Omental fat pad (tissue), 4 donors: ENCODE results near the gene FIZ1. TPM values are rescaled to one million over a fixed set of nuclear protein-coding genes. Genes with fewer than 3 reads are reported as not detected.
A peak's percentile ranks its signal among the peaks of the same experiment; 100 is the strongest.
"Not testable (repeated sequence)": the region's sequence is repeated elsewhere in the genome, so short reads cannot be mapped to it uniquely, and the experiment has no call there.

Source experiments
- ATAC-seq: fragments of 150-250 bp; one replicate; pipeline ENCODE4 v1.9.1; 2016; ENCODE audit warnings: mild to moderate bottlenecking, moderate library complexity; ENCODE audit not compliant: low FRiP score
- DNase-seq: peaks from one replicate; pipeline ENCODE4 v3.0.0-alpha.2; 2019; ENCODE audit warnings: low spot score
- total RNA-seq, 4 donors: library from RNA; depleted of rRNA; stranded (reverse); fragments of >200 nt; gene quantifications; one replicate each; pipeline ENCODE4 v1.1.0, GENCODE V29; 2016
- TF ChIP-seq, protein P1 (sequence below), 3 donors: fragments of 450-650 bp; IDR thresholded peaks; one replicate each; pipeline ENCODE4 v1.5.1; 2016 to 2017; ENCODE audit warnings: antibody characterized with exemption in 3 of 3, mild to moderate bottlenecking in 3 of 3, moderate library complexity in 2 of 3

The FIZ1 gene
- total RNA-seq, 4 donors from 2014 or later, result 4.2 to 7.1 (median 5.0) TPM

DNA sequence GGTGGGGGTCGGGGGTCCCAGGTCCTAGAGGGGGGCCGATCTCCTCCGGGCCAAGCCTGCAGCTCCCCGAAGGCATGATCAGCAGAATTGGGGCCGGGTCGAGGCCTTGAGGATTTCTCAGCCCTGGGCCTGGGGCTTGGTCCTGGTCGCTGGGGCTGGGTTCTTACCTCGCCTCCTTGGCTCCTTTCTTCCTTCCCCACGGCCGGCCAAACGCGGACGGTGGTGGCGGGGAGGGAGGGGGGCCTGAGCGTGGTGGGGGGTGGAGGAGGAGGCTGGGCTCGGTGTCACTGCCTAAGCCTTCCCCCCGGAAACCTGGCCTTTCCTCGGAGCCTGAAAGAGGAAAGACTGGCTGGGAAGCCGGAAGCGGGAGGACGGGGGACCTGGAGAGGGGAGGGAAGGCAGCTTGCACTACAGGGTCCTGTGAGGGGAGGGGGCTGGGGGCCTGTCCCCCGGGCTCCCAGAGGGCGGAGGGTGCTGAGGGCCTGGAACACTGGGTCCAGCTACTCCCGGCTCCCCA lies 18.6 kb downstream of the FIZ1 start, which contains the start of gene ZNF579:
Gene ZNF579, minus strand, starts transcription at position 221 of the 517 bp plus-strand sequence. CDS start 1,209 bp downstream, outside the sequence.
- ATAC-seq, result peak; percentile 74
- TF ChIP-seq, protein P1, sequence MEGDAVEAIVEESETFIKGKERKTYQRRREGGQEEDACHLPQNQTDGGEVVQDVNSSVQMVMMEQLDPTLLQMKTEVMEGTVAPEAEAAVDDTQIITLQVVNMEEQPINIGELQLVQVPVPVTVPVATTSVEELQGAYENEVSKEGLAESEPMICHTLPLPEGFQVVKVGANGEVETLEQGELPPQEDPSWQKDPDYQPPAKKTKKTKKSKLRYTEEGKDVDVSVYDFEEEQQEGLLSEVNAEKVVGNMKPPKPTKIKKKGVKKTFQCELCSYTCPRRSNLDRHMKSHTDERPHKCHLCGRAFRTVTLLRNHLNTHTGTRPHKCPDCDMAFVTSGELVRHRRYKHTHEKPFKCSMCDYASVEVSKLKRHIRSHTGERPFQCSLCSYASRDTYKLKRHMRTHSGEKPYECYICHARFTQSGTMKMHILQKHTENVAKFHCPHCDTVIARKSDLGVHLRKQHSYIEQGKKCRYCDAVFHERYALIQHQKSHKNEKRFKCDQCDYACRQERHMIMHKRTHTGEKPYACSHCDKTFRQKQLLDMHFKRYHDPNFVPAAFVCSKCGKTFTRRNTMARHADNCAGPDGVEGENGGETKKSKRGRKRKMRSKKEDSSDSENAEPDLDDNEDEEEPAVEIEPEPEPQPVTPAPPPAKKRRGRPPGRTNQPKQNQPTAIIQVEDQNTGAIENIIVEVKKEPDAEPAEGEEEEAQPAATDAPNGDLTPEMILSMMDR (IDR thresholded peaks at IDR 0.05), result no peak
- DNase-seq, result peak; percentile 56

DNA sequence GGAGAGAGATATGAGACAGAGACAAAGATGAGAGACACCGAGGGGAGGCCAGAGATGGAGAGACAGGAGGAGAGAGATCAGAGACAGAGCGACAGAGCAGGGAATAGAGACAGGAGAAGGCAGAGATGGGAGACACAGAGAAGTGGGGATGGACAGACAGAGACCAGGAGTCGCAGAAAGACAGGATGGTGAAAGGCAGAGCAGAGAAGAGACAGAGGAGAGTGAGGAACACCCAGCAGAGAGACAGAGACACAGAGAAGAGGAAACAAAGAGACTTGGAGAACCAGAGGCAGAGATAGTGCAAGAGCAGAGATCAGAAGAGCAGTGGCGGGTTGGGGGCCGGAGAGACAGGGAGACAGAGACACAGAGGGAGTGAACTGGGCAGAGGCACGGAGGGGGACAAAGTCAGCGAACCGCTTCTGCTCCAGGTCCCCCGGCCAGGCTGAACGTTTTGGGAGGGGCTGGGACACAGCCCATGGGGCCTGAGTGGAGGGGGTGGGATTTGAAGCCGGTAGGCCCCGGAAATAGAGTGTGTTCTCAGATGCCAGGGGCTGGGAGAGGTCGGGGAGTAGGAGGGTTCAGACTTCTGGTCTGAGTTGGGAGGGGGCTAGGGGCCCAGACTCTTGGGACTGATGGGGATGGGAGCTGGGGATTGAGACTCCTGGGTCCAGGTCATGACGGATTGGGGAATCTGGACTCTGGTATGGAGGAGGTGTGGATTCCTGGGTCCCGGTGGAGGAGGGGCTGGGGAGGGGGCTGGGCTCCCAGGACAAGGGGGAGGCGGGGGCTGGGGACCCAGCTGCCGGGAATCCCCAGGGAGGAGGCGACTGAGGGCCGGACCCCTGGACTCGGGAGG lies 19.3 kb downstream of the FIZ1 start:
- DNase-seq (no peak), ATAC-seq (peak; percentile 41)

DNA sequence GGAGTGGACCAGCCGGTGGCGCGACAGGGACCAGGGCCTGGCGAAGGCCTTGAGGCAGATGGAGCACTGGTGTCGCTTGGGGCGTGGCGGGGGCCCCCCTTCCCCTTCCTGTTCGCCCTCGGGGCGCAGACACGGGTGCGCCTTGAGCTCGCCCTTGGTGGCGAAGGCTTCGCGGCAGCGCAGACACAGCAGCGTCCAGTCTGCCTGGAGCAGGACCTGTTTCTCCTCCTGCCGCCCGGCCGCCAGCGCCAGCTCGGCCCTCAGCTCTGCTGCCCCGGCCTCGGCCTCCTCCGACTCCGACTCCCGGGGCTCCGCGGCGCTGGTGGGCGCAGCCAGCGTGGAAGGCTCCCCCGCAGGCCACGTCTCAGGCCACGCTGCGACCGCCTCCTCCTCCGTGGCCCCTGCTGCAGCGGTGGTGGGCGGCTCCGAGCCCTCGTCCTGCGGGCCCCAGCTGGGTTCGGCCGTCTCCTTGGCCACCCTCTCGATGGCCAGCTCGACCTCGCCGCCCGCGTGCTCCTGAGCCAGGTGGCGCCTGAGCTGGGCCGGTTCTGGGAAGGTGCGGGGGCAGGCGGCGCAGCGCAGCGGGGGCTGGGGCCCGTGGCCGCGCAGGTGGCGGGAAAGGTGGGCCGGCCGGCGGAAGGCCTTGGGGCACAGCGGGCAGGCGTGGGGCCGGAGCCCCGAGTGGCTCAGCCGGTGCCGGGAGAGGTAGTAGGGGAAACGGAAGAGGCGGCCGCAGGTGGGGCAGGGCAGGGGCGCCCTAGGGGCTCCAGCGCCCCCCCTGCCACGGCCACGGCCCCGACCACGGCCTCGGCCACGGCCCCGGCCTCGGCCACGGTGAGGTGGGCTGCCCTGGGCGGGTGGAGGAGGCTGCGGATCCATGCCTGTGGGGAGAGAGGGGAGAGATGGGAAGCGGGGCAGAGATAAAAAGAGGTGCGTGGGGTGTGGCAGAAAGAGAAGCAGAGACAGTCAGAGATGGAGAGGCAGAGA lies 20.3 kb downstream of the FIZ1 start:
- TF ChIP-seq, protein P1 (IDR thresholded peaks at IDR 0.05), result no peak
- ATAC-seq, result no peak

More for the DNA sequence above, 19.3 kb downstream of the FIZ1 start:
- TF ChIP-seq, protein P1 (IDR thresholded peaks at IDR 0.05), result no peak

DNA sequence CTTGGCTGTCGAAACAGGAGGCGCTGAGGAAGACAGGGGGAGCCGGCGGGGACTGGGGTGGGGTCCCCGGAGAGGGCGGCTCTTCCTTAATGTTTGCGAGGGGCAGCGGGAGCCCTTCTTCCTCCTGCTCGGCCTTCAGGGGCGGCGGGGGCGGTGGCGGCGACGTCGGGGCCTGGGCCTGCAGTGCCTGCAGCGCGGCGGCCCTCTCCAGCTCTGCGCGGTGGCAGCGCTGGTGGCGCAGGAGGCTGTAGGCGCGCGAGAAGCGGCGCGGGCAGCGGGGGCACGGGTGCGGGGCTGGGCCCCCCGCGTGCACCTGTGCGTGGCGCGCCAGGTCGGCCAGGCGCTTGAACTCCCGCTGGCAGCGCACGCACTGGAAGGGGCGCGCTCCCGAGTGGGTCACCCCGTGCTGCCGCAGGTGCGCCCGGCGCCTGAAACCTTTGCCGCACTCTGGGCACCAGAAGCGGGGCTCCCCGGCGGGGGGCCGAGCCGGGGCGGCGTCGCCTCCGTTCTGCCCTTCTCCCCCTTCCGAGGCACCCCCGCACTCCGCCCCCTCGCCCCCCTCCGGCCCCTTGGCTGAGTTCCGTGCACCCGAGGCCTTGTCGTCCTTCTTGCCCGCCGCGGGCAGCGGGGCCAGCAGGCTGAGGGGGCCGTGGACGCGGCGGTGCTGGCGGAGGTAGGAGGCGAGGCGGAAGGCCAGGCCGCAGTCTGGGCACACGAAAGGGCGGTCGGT lies 21.1 kb downstream of the FIZ1 start:
- TF ChIP-seq, protein P1 (IDR thresholded peaks at IDR 0.05), result no peak
- ATAC-seq (no peak), DNase-seq (no peak)

More for the DNA sequence above, 20.3 kb downstream of the FIZ1 start:
- DNase-seq, result no peak

DNA sequence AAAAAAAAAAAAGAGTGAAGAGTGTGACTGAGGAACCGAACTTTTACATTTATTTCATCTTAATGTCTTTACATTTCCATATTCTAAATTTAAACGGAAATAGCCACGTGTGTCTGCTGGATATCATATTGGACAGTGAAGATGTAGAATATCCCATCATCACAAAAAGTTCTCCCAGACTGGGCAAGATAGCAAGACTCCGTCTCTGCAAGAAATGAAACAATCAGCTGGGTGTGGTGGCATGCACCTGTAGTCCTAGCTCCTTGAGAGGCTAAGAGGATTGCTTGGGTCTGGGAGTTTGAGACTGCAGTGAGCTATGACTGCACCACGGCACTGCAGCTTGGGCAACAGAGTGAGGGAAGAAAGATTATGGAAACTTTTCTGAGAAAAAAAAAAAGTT lies 22.6 kb downstream of the FIZ1 start:
- DNase-seq (no peak), ATAC-seq (no peak)
- TF ChIP-seq, protein P1 (IDR thresholded peaks at IDR 0.05), result no peak

DNA sequence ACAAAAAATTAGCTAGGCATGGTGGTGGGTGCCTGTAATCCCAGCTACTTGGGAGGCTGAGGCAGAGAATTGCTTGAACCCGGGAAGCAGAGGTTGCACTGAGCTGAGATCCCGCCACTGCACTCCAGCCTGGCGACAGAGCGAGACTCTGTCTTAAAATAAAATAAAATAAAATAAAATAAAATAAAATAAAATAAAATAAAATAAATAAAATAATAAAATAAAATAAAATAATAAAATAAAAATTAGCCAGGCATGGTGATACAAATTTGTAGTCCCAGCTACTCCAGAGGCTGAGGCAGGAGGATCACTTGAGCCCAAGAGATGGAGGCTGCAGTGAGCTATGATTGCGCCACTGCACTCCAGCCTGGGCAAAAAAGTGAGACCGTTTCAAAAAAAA lies 25.4 kb downstream of the FIZ1 start:
- not testable (repeated sequence) for ATAC-seq, DNase-seq

DNA sequence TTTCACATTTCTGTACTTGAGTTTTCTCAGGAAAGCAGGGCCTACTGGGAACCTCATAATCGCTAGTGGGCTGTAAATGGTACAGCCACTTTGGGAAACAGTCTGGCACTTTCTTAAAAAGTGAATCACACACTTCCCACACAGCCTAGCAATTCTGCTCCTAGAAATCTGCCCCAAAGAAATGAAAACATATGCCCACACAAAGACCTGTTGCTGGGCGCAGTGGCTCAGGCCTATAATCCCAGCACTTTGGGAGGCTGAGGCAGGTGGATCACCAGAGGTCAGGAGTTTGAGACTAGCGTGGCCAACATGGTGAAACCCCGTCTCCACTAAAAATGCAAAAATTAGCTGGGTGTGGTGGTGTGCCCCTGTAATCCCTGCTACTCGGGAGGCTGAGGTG lies 29.8 kb downstream of the FIZ1 start:
- DNase-seq, ATAC-seq: not testable (repeated sequence)
